ENCODE results near the gene TLE1. TPM values are rescaled to one million over a fixed set of nuclear protein-coding genes. Genes with fewer than 3 reads are reported as not detected.
A peak's percentile ranks its signal among the peaks of the same experiment; 100 is the strongest.

Gene TLE1
- total and polyA plus RNA-seq, 2 of the 4 experiments (the other 2 are of a cell fraction): 36.0 to 51.0 TPM

DNA sequence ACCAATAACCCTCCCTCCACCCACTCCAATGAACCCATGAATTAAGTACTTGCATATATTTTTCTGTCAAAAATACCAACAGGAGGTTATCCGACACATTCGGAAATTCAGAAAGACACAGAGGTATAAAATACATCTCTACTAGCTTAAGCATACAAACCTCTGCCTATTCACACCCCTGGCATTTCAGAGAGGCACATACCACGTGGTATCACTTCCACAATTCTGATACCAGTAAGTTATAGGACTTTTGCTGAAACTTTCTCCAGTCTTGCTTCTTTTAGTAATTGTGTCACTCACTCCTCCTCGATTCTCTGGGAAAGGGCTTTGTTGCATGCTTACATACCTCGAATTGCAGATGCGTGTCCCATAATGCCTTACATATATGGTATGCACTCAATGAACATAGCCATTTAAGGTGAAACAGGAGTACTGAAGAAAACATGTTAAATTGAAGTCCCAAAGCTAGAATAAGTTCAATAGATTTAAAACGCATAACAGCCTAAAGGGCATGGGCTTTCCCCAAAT is 58.1 kb downstream of the TLE1 start:
- H2AFZ ChIP-seq (replicated peaks; ENCODE audit: low read length, poor library complexity): no peak overlapping the region
- H2AK9ac ChIP-seq (replicated peaks; ENCODE audit: low read depth, low read length, poor library complexity): no peak overlapping the region
- no TSS peak for BruUV-seq (replicated peaks)
- H3K4me3 ChIP-seq (ENCODE audit: insufficient read depth, low read depth, low read length): no peak overlapping the region
- POLR2A ChIA-PET (ENCODE audit: unreplicated experiment): no interaction called here
- no peak overlapping the region for H3K4me2 ChIP-seq (ENCODE audit: low read depth, low read length)
- WGBS, 2 experiments (ENCODE audit: extremely low coverage in 2 of 2, insufficient read length in 1 of 2): no CpG with 5 or more reads among the region's 7 CpGs
- H3K27ac ChIP-seq (ENCODE audit: insufficient read depth, low read length): no peak overlapping the region
- H3K9ac ChIP-seq (ENCODE audit: low read depth, low read length): no peak overlapping the region
- CTCF ChIA-PET: no interaction called here
- no peak overlapping the region for H4K5ac ChIP-seq (ENCODE audit: low read depth, low read length)
- H3K56ac ChIP-seq (ENCODE audit: extremely low read depth, insufficient read depth, low read length): no peak overlapping the region
- H2BK15ac ChIP-seq (ENCODE audit: low read depth, low read length): no peak overlapping the region
- peak overlapping the region; percentile 28; the same call in 1 of the 2 replicates for H2AK5ac ChIP-seq (ENCODE audit: low read depth, low read length)
- ATAC-seq (ENCODE audit: low read depth) (no peak), DNase-seq (no peak)
- H3K9me3 ChIP-seq (ENCODE audit: control insufficient read depth, insufficient read depth, low read length): no peaks in the 10 kb centered on the region
- H2BK20ac ChIP-seq (ENCODE audit: low read depth, low read length): peak overlapping the region; percentile 1; the same call in 1 of the 2 replicates
- no peak overlapping the region for H3K4ac ChIP-seq (ENCODE audit: low read depth, low read length)
- H3K27me3 ChIP-seq (ENCODE audit: control insufficient read depth, insufficient read depth, low read length): no peaks in the 10 kb centered on the region
- peaks cover 13 to 39% of the 10 kb centered on the region in 2 experiments for H3K79me1 ChIP-seq (ENCODE audit: low read depth in 1 of 2, low read length in 2 of 2)
- no peak overlapping the region; the same call in 1 of the 2 replicates for H4K91ac ChIP-seq (ENCODE audit: insufficient read depth, low read depth, low read length)
- peaks cover 25% of the 10 kb centered on the region for H3K4me1 ChIP-seq (ENCODE audit: control insufficient read depth, insufficient read depth, low read length)
- TF ChIP-seq, protein P1, sequence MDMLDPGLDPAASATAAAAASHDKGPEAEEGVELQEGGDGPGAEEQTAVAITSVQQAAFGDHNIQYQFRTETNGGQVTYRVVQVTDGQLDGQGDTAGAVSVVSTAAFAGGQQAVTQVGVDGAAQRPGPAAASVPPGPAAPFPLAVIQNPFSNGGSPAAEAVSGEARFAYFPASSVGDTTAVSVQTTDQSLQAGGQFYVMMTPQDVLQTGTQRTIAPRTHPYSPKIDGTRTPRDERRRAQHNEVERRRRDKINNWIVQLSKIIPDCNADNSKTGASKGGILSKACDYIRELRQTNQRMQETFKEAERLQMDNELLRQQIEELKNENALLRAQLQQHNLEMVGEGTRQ (IDR thresholded peaks at IDR 0.05; ENCODE audit: low read depth, low read length): no peak
- TF ChIP-seq SMC3 (IDR thresholded peaks at IDR 0.05; ENCODE audit: low read depth, low read length) (no peak), CTCF (conservative IDR thresholded peaks at IDR 0.05; ENCODE audit: low read depth, low read length) (no peak), MAFK (IDR thresholded peaks at IDR 0.05; ENCODE audit: low read depth, low read length) (no peak), ELK1 (IDR thresholded peaks at IDR 0.05; ENCODE audit: borderline replicate concordance, low read depth, low read length) (no peak), RFX5 (IDR thresholded peaks at IDR 0.05; ENCODE audit: low read depth, low read length) (no peak), RAD21 (IDR thresholded peaks at IDR 0.05; ENCODE audit: low read length) (no peak), POLR2A (IDR thresholded peaks at IDR 0.05; ENCODE audit: low read depth, low read length) (no peak), MXI1 (IDR thresholded peaks at IDR 0.05; ENCODE audit: borderline replicate concordance, low read depth, low read length) (no peak), RCOR1 (IDR thresholded peaks at IDR 0.05; ENCODE audit: insufficient replicate concordance, low read length) (no peak), FOS (IDR thresholded peaks at IDR 0.05; ENCODE audit: low read depth, low read length) (no peak), MAZ (IDR thresholded peaks at IDR 0.05; ENCODE audit: borderline replicate concordance, low read depth, low read length) (no peak), CEBPB (IDR thresholded peaks at IDR 0.05; ENCODE audit: low read depth, low read length) (no peak), CHD1 (IDR thresholded peaks at IDR 0.05; ENCODE audit: low read depth, low read length) (no peak)
- in situ Hi-C loops (cut with MboI; ENCODE audit: low sequenced_read_pairs) (no loop called here), dilution Hi-C loops (cut with HindIII; ENCODE audit: low sequenced_read_pairs, unreplicated experiment) (no loop called here), intact Hi-C loops (cut with micrococcal nuclease) (no loop called here)
- no peak overlapping the region for H2BK120ac ChIP-seq (ENCODE audit: low read depth, low read length)
- H3K9me1 ChIP-seq (ENCODE audit: insufficient read depth, low read length): peaks cover 20% of the 10 kb centered on the region
- H4K20me1 ChIP-seq (ENCODE audit: insufficient read depth, low read length): peaks cover 6% of the 10 kb centered on the region; the same call in 1 of the 2 replicates
- H3K23ac ChIP-seq (ENCODE audit: low read depth, low read length): no peak overlapping the region
- no peak overlapping the region for H4K8ac ChIP-seq (ENCODE audit: low read depth in 2 of 2, low read length in 2 of 2)
- H3K36me3 ChIP-seq (ENCODE audit: control insufficient read depth, insufficient read depth, low read length): peaks cover 9% of the 10 kb centered on the region
- no peak overlapping the region for H2BK5ac ChIP-seq (ENCODE audit: low read depth, low read length, poor library complexity, severe bottlenecking)
- no peak overlapping the region for H3K18ac ChIP-seq (ENCODE audit: low read depth, low read length)
- no peak overlapping the region for H3K14ac ChIP-seq (replicated peaks; ENCODE audit: low read depth, low read length)

Data from IMR-90 (cell line).